Ishikawa (cell line): ENCODE data around the gene PLXNA4.

Source experiments
- CEBPB ChIP-seq: IDR thresholded peaks from 2 replicates; pipeline ENCODE4 v1.6.1; 2012
- CREB1 ChIP-seq: IDR thresholded peaks from 2 replicates; pipeline ENCODE4 v1.6.1; 2012; ENCODE audit warnings: low read depth
- EGR1 ChIP-seq: IDR thresholded peaks from 2 replicates; pipeline ENCODE4 v1.6.1; 2012
- EP300 ChIP-seq: IDR thresholded peaks from 2 replicates; pipeline ENCODE4 v1.6.1; 2012; ENCODE audit warnings: borderline replicate concordance
- FOXM1 ChIP-seq: IDR thresholded peaks from 2 replicates; pipeline ENCODE4 v1.6.1; 2012; ENCODE audit warnings: low read depth, borderline replicate concordance
- NFIC ChIP-seq: IDR thresholded peaks from 2 replicates; pipeline ENCODE4 v1.6.1; 2012
- RAD21 ChIP-seq: IDR thresholded peaks from 2 replicates; pipeline ENCODE4 v1.6.1; 2012; ENCODE audit warnings: low read depth
- TAF1 ChIP-seq: IDR thresholded peaks from 2 replicates; pipeline ENCODE4 v1.6.1; 2012; ENCODE audit warnings: low read depth, mild to moderate bottlenecking
- TCF12 ChIP-seq: IDR thresholded peaks from 2 replicates; pipeline ENCODE4 v1.6.1; 2012; ENCODE audit warnings: low read depth
- TEAD4 ChIP-seq: IDR thresholded peaks from 2 replicates; pipeline ENCODE4 v1.6.1; 2012
- YY1 ChIP-seq: IDR thresholded peaks from 2 replicates; pipeline ENCODE4 v1.6.1; 2012; ENCODE audit warnings: low read depth
- ZBTB7A ChIP-seq: IDR thresholded peaks from 2 replicates; pipeline ENCODE4 v1.6.1; 2012; ENCODE audit warnings: low read depth
- TF ChIP-seq, protein P1 (sequence below): IDR thresholded peaks from 2 replicates; pipeline ENCODE4 v1.6.1; 2012
- TF ChIP-seq, protein P2 (sequence below): IDR thresholded peaks from 2 replicates; pipeline ENCODE4 v1.6.1; 2012; ENCODE audit warnings: low read depth, mild to moderate bottlenecking
- TF ChIP-seq, protein P3 (sequence below): IDR thresholded peaks from 2 replicates; pipeline ENCODE4 v1.6.1; 2012

Gene PLXNA4

DNA sequence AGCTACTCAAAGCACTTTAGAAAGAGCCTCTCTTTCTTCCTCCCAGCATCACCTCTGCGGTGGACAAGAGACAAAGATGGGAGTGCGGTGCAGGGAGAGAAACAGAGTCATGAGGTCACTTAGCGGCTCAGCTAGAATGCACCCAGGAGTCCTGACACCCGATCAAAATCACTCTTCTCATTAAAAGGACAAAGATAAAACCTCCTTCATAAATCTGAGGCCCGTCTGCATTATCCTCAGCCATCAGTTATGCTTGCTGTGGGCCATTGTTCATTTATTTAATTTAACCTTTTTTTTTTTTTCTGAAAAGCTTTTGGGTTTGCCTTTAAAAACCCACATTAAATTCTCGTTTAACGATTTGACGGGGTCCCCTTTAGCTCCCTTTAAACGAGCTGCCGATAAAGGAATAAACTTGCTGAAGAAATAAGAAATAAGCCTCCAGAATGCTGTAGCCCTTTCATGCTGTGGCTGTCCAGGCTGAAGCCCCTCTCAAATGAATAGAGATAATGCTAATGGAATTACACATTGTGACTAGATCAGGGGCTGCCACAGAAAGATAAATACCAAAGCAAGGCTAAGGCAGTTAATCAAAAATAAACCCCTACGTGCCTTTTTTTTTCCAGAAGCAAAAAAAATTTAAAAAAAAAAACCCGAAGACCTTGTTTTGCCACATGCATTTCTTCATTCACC lies 16.1 kb upstream of the PLXNA4 start:
- no peak for TF ChIP-seq CEBPB
- TF ChIP-seq, protein P1, sequence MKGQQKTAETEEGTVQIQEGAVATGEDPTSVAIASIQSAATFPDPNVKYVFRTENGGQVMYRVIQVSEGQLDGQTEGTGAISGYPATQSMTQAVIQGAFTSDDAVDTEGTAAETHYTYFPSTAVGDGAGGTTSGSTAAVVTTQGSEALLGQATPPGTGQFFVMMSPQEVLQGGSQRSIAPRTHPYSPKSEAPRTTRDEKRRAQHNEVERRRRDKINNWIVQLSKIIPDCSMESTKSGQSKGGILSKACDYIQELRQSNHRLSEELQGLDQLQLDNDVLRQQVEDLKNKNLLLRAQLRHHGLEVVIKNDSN, result no peak
- no peak for TF ChIP-seq TCF12
- TF ChIP-seq CREB1, result no peak
- TF ChIP-seq EGR1, result no peak
- TF ChIP-seq RAD21, result no peak
- TF ChIP-seq TEAD4, result no peak
- TF ChIP-seq NFIC, result no peak
- TF ChIP-seq TAF1, result no peak
- TF ChIP-seq ZBTB7A, result no peak
- TF ChIP-seq, protein P2, sequence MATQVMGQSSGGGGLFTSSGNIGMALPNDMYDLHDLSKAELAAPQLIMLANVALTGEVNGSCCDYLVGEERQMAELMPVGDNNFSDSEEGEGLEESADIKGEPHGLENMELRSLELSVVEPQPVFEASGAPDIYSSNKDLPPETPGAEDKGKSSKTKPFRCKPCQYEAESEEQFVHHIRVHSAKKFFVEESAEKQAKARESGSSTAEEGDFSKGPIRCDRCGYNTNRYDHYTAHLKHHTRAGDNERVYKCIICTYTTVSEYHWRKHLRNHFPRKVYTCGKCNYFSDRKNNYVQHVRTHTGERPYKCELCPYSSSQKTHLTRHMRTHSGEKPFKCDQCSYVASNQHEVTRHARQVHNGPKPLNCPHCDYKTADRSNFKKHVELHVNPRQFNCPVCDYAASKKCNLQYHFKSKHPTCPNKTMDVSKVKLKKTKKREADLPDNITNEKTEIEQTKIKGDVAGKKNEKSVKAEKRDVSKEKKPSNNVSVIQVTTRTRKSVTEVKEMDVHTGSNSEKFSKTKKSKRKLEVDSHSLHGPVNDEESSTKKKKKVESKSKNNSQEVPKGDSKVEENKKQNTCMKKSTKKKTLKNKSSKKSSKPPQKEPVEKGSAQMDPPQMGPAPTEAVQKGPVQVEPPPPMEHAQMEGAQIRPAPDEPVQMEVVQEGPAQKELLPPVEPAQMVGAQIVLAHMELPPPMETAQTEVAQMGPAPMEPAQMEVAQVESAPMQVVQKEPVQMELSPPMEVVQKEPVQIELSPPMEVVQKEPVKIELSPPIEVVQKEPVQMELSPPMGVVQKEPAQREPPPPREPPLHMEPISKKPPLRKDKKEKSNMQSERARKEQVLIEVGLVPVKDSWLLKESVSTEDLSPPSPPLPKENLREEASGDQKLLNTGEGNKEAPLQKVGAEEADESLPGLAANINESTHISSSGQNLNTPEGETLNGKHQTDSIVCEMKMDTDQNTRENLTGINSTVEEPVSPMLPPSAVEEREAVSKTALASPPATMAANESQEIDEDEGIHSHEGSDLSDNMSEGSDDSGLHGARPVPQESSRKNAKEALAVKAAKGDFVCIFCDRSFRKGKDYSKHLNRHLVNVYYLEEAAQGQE, result no peak
- TF ChIP-seq EP300, result no peak
- TF ChIP-seq, protein P3, sequence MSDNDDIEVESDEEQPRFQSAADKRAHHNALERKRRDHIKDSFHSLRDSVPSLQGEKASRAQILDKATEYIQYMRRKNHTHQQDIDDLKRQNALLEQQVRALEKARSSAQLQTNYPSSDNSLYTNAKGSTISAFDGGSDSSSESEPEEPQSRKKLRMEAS, result no peak
- no peak for TF ChIP-seq YY1
- TF ChIP-seq FOXM1, result no peak

DNA sequence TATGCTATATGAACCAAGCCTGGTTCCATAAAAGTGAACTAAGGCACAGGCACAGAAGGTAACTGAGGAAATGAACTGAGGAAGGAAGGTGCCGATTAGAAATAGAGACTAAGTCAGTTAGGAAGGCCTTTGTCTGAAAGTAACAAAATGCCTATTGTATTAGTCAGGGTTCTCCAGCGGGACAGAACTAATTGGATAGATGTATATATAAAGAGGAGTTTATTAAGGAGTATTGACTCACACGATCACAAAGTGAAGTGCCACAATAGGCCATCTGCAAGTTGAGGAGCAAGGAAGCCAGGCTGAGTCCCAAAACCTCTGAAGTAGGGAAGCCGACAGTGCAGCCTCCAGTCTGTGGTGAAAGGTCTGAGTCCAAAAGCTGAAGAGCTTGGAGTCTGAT lies 13.9 kb upstream of the PLXNA4 start:
- TF ChIP-seq TEAD4 (no peak), YY1 (no peak), CEBPB (no peak), TAF1 (no peak), ZBTB7A (no peak), CREB1 (no peak), TCF12 (no peak), FOXM1 (no peak), RAD21 (no peak), EP300 (no peak), NFIC (no peak), EGR1 (no peak)
- TF ChIP-seq, protein P3, result no peak
- TF ChIP-seq, protein P2, result no peak
- TF ChIP-seq, protein P1, result no peak

DNA sequence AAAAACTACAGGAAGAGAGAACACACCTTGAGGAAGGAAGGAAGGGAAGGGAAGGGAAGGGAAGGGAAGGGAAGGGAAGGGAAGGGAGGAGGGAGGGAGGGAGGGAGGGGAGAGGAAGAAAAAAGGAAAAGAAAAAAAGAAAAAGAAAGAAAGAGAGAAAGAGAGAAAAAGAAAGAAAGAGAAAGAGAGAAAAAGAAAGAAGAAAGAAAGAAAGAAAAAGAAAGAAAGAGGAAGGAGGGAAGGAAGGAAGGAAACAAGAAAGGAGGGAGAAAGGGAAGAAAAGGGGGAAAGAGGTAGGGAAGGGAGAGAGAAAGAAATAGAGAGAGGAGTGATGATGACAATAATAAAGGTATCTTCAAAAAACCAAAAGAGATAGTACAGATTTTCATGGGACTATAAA lies 12.3 kb upstream of the PLXNA4 start:
- TF ChIP-seq CEBPB, result no peak
- TF ChIP-seq TCF12, result no peak
- no peak for TF ChIP-seq EP300
- no peak for TF ChIP-seq FOXM1
- TF ChIP-seq, protein P2, result no peak

DNA sequence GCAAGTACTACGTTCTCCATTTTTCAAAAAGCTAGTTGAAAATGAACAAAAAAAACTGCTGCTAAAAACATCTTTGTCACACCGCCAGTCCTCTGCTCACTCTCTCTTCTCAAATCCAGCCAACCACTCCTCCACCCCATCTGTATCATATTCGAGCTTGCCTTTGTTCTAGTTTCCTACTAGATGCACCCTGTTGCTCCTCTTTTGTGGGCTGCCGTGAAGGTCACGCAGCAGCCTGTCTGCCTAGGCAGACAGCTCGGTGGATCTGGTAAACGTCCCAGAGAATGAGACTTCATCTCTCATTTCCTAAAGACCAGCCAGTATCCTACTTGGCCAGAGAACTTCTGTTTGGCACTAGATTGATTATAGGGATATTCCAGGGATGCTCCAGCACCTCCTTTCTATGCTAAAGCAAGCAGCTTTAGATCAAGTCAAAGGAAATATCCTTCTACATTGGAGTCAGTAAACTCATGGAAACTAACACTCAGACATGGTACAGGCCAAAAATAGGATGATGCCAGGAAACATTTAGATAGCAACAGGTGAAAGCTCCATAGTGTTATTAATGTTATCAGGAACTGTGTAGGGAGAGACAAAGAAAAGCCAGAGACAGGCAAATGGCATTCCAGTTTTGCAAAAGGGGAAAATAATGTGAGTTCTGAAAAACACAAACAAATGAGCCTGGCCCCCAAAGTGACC lies 8.7 kb upstream of the PLXNA4 start:
- TF ChIP-seq CREB1, result no peak
- TF ChIP-seq, protein P2, result no peak
- TF ChIP-seq FOXM1, result no peak
- TF ChIP-seq TEAD4, result no peak
- no peak for TF ChIP-seq CEBPB
- TF ChIP-seq RAD21, result no peak
- TF ChIP-seq EP300, result no peak
- no peak for TF ChIP-seq TAF1
- TF ChIP-seq ZBTB7A, result no peak
- TF ChIP-seq, protein P1, result no peak
- TF ChIP-seq EGR1, result no peak
- no peak for TF ChIP-seq YY1
- TF ChIP-seq TCF12, result no peak
- TF ChIP-seq NFIC, result no peak
